HepG2 (cell line): ENCODE results near the gene TMEM258. TPM values are rescaled to one million over a fixed set of nuclear protein-coding genes. Genes with fewer than 3 reads are reported as not detected.

ENCODE experiments used
- ARID2 ChIP-seq: sonication (generic); formaldehyde crosslinking; IDR thresholded peaks from 2 replicates; pipeline ENCODE4 v1.8.1; 2022; ENCODE audit warnings: mild to moderate bottlenecking, missing genetic modification reagents, borderline replicate concordance
- DR1 ChIP-seq: sonication (generic); formaldehyde crosslinking; IDR thresholded peaks from 2 replicates; pipeline ENCODE4 v1.8.0; 2021; ENCODE audit warnings: mild to moderate bottlenecking, missing genetic modification reagents, inconsistent platforms
- EED ChIP-seq: sonication (generic); formaldehyde crosslinking; IDR thresholded peaks from 2 replicates; pipeline ENCODE4 v1.5.0; 2020; ENCODE audit warnings: mild to moderate bottlenecking, missing genetic modification reagents
- ESRRA ChIP-seq: sonication (generic); formaldehyde crosslinking; IDR thresholded peaks from 2 replicates; pipeline ENCODE4 v1.5.1; 2020; ENCODE audit warnings: mild to moderate bottlenecking, low read depth, missing genetic modification reagents
- MIXL1 ChIP-seq: IDR thresholded peaks from 2 replicates; pipeline ENCODE4 v1.6.1; 2016
- NFATC3 ChIP-seq: sonication (generic); formaldehyde crosslinking; IDR thresholded peaks from 2 replicates; pipeline ENCODE4 v1.5.1; 2020; ENCODE audit warnings: mild to moderate bottlenecking, missing genetic modification reagents
- NFE2 ChIP-seq: sonication (generic); formaldehyde crosslinking; IDR thresholded peaks from 2 replicates; pipeline ENCODE4 v1.4.0; 2020; ENCODE audit warnings: missing genetic modification reagents
- NONO ChIP-seq, 2 experiments: fragments of 450-650 bp in 1 of 2; sonication (generic) in 1 of 2; formaldehyde crosslinking in 1 of 2; IDR thresholded peaks in 1 of 2; conservative IDR thresholded peaks in 1 of 2; 2 replicates each; pipeline versions ENCODE4 v1.6.1 to v1.8.0; 2017 to 2022; ENCODE audit warnings: mild to moderate bottlenecking in 1 of 2, missing genetic modification reagents in 1 of 2, moderate library complexity in 1 of 2
- POGZ ChIP-seq: sonication (generic); formaldehyde crosslinking; IDR thresholded peaks from 2 replicates; pipeline ENCODE4 v1.4.0; 2020; ENCODE audit warnings: mild to moderate bottlenecking, missing genetic modification reagents
- PRDM10 ChIP-seq: sonication (generic); formaldehyde crosslinking; IDR thresholded peaks from 2 replicates; pipeline ENCODE4 v1.4.0; 2020; ENCODE audit warnings: low read depth, missing genetic modification reagents
- SCMH1 ChIP-seq: sonication (generic); formaldehyde crosslinking; IDR thresholded peaks from 2 replicates; pipeline ENCODE4 v1.9.0; 2021; ENCODE audit warnings: missing genetic modification reagents, mild to moderate bottlenecking, borderline replicate concordance
- TAF1 ChIP-seq: sonication (generic); formaldehyde crosslinking; IDR thresholded peaks from 2 replicates; pipeline ENCODE4 v1.4.0; 2020; ENCODE audit warnings: missing genetic modification reagents
- TBX2 ChIP-seq: sonication (generic); formaldehyde crosslinking; IDR thresholded peaks from 2 replicates; pipeline ENCODE4 v1.5.0; 2020; ENCODE audit warnings: missing genetic modification reagents, mild to moderate bottlenecking, borderline replicate concordance
- TFAP4 ChIP-seq: sonication (generic); IDR thresholded peaks from 2 replicates; pipeline ENCODE4 v1.6.1; 2016; ENCODE audit warnings: low read depth, borderline replicate concordance
- ZBTB39 ChIP-seq: sonication (generic); formaldehyde crosslinking; IDR thresholded peaks from 2 replicates; pipeline ENCODE4 v1.5.0; 2020; ENCODE audit warnings: missing genetic modification reagents
- ZBTB46 ChIP-seq: sonication (generic); formaldehyde crosslinking; IDR thresholded peaks from 2 replicates; pipeline ENCODE4 v1.4.0; 2020; ENCODE audit warnings: mild to moderate bottlenecking, missing genetic modification reagents, borderline replicate concordance
- ZFYVE20 ChIP-seq: sonication (generic); formaldehyde crosslinking; IDR thresholded peaks from 2 replicates; pipeline ENCODE4 v1.8.0; 2023; ENCODE audit warnings: low read depth, mild to moderate bottlenecking, moderate library complexity, missing genetic modification reagents, borderline replicate concordance
- ZMYM4 ChIP-seq: sonication (generic); formaldehyde crosslinking; IDR thresholded peaks from 2 replicates; pipeline ENCODE4 v1.8.1; 2023; ENCODE audit warnings: mild to moderate bottlenecking, missing genetic modification reagents
- ZNF230 ChIP-seq: sonication (generic); formaldehyde crosslinking; IDR thresholded peaks from 2 replicates; pipeline ENCODE4 v1.4.0; 2020; ENCODE audit warnings: mild to moderate bottlenecking, missing genetic modification reagents
- ZNF737 ChIP-seq: sonication (generic); formaldehyde crosslinking; IDR thresholded peaks from 2 replicates; pipeline ENCODE4 v1.5.0; 2020; ENCODE audit warnings: missing genetic modification reagents, mild to moderate bottlenecking, borderline replicate concordance
- polyA plus RNA-seq, 8 experiments: library from polyadenylated mRNA; depleted of rRNA in 3 of 8; stranded (reverse) in 7 of 8; unstranded in 1 of 8; fragments of >200 nt; fragmentation: Illumina TruSeq in 4 of 8; extraction: Trizol in 4 of 8; gene quantifications; 2 replicates each; pipeline versions ENCODE4 v1.2.1 to v1.2.3, GENCODE V29; 2011 to 2016; ENCODE audit warnings: low read depth in 4 of 8, missing spikeins in 1 of 8, mixed read lengths in 1 of 8; ENCODE audit not compliant: insufficient read depth in 1 of 8
- total RNA-seq, 5 experiments: library from RNA; depleted of rRNA; stranded (reverse); fragments of >200 nt; fragmentation: Illumina TruSeq; extraction: Trizol; gene quantifications; 2 replicates each; pipeline ENCODE4 v1.2.3, GENCODE V29; 2016; ENCODE audit warnings: low read depth in 1 of 5

TMEM258 gene
- total and polyA plus RNA-seq, 2 of the 13 experiments (the other 11 are each of a cell fraction or from before 2014, with no cell fraction given): 175 to 424 TPM

GRCh38 chr11:61792310-61793082 is at the start of gene TMEM258, which contains the start of gene FEN1 (continued):
- no peak for TF ChIP-seq SCMH1
- no peak for TF ChIP-seq PRDM10 (CRISPR knock-in tag)
- peak; percentile 26; the same call in 1 of the 2 replicates for TF ChIP-seq ESRRA (CRISPR knock-in tag)
- TF ChIP-seq POGZ (CRISPR knock-in tag): peak; percentile 72; the same call in 1 of the 2 replicates
- TF ChIP-seq ZBTB39 (CRISPR knock-in tag): 0 out of 2 replicates have a peak, but pooled peaks have one; percentile 67
- 0 out of 2 replicates have a peak, but pooled peaks have one; percentile 32 for TF ChIP-seq ZMYM4 (CRISPR knock-in tag)
- no peak for TF ChIP-seq NFE2 (CRISPR knock-in tag)
- TF ChIP-seq ZNF230 (CRISPR knock-in tag): peak; percentile 67; the same call in 1 of the 2 replicates
- 0 out of 2 replicates have a peak, but pooled peaks have one; percentile 40 for TF ChIP-seq TBX2 (CRISPR knock-in tag)
- TF ChIP-seq ARID2 (CRISPR knock-in tag): peak; percentile 26; the same call in 1 of the 2 replicates
- TF ChIP-seq EED (CRISPR knock-in tag): no peak
- TF ChIP-seq ZNF737 (CRISPR knock-in tag): no peak
- peak; percentile 90 for TF ChIP-seq TAF1 (CRISPR knock-in tag)
- no peak for TF ChIP-seq MIXL1 (CRISPR knock-in tag)
- peak; percentile 28; the same call in 1 of the 2 replicates for TF ChIP-seq NFATC3 (CRISPR knock-in tag)
- no peak for TF ChIP-seq ZBTB46 (CRISPR knock-in tag)
- TF ChIP-seq NONO (IDR thresholded peaks at IDR 0.05): no peak
- TF ChIP-seq NONO (CRISPR knock-in tag; conservative IDR thresholded peaks at IDR 0.05): peak; percentile 66; the same call in 1 of the 2 replicates
- TF ChIP-seq TFAP4: 0 out of 2 replicates have a peak, but pooled peaks have one; percentile 33
- TF ChIP-seq DR1: no peak; the same call in 1 of the 2 replicates
- TF ChIP-seq ZFYVE20 (CRISPR knock-in tag): peak; percentile 74; the same call in 1 of the 2 replicates
